22Rv1 (cell line): Measurements from ENCODE around the gene IL1R2.

ENCODE experiments used
- ZFX ChIP-seq: fragments of 450-650 bp; IDR thresholded peaks from 2 replicates; pipeline ENCODE4 v1.6.1; 2017; ENCODE audit warnings: antibody characterized with exemption, borderline replicate concordance
- TF ChIP-seq, protein P1 (sequence below): fragments of 450-650 bp; IDR thresholded peaks from 2 replicates; pipeline ENCODE4 v1.5.1; 2017; ENCODE audit warnings: mild to moderate bottlenecking

DNA sequence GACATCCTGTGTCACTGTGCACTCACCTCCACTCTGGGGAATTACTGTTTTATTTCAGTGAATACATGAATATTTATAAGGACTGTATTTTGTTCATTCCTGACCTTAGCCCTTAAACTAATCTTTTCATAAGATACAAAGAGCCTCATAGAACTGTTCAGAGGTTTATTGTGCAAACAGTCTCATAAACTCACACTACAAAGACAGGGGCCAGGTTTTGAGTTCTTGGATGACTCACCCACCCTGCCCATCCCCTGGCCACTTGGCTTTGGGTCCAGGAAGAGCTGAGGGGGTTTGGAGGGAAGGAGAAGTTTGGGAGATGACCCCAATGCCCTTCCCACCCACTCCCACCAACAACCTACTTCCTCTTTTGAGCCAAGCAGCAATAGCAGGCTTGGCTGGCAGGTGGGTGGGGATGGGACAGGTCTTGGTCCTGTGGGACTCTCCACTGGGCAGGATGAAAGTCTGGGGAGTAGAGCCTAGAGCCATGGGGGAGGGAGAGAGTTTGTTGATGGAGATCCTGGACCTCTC is 43.1 kb upstream of the IL1R2 start:
- TF ChIP-seq, protein P1, sequence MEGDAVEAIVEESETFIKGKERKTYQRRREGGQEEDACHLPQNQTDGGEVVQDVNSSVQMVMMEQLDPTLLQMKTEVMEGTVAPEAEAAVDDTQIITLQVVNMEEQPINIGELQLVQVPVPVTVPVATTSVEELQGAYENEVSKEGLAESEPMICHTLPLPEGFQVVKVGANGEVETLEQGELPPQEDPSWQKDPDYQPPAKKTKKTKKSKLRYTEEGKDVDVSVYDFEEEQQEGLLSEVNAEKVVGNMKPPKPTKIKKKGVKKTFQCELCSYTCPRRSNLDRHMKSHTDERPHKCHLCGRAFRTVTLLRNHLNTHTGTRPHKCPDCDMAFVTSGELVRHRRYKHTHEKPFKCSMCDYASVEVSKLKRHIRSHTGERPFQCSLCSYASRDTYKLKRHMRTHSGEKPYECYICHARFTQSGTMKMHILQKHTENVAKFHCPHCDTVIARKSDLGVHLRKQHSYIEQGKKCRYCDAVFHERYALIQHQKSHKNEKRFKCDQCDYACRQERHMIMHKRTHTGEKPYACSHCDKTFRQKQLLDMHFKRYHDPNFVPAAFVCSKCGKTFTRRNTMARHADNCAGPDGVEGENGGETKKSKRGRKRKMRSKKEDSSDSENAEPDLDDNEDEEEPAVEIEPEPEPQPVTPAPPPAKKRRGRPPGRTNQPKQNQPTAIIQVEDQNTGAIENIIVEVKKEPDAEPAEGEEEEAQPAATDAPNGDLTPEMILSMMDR, result no peak
- no peak for TF ChIP-seq ZFX
